ENCODE results near the gene TOP2B. TPM values are rescaled to one million over a fixed set of nuclear protein-coding genes. Genes with fewer than 3 reads are reported as not detected.
A peak's percentile ranks its signal among the peaks of the same experiment; 100 is the strongest.

The TOP2B gene
- total RNA-seq, 1 experiment from 2014 or later, result 181 TPM

GRCh38 chr3:25673738-25674298 lies 9.1 kb upstream of the TOP2B start:
- no CpG with 5 or more reads among the region's 8 CpGs for WGBS (ENCODE audit: extremely low coverage, insufficient read length, low lambda C conversion rate)
- Histone ChIP-seq H3K9me3 (ENCODE audit: control insufficient read depth, low read depth, low read length) (no peaks in the 10 kb centered on the region), H3K79me2 (ENCODE audit: insufficient read depth, low read length) (no peaks in the 10 kb centered on the region), H4K8ac (replicated peaks; ENCODE audit: insufficient read length, low read depth, low read length) (no peak overlapping the region), H2BK120ac (ENCODE audit: low read depth, low read length, poor library complexity, severe bottlenecking) (no peak overlapping the region), H3K4ac (ENCODE audit: low read depth, low read length) (no peak overlapping the region), H3K14ac (ENCODE audit: insufficient read depth, low read length) (no peak overlapping the region; the same call in 1 of the 2 replicates), H3K27me3 (ENCODE audit: insufficient read depth, low read length) (no peaks in the 10 kb centered on the region), H3K79me1 (ENCODE audit: insufficient read depth, low read depth, low read length, poor library complexity, severe bottlenecking) (no peaks in the 10 kb centered on the region), H2AFZ (ENCODE audit: low read length) (no peak overlapping the region), H2BK12ac (ENCODE audit: insufficient read length, low read depth, low read length) (no peak overlapping the region), H3K27ac (ENCODE audit: insufficient read length, low read depth, low read length) (no peak overlapping the region), H3K18ac (ENCODE audit: insufficient read length, low read depth, low read length) (no peak overlapping the region), H4K20me1 (ENCODE audit: control insufficient read depth, insufficient read depth, insufficient read length) (no peaks in the 10 kb centered on the region), H4K5ac (ENCODE audit: insufficient read length, low read depth, low read length) (no peak overlapping the region), H3K23me2 (ENCODE audit: insufficient read length, low read depth, low read length, poor library complexity, severe bottlenecking) (no peaks in the 10 kb centered on the region), H3K23ac (ENCODE audit: insufficient read length, low read depth, low read length) (no peak overlapping the region), H3K4me2 (ENCODE audit: insufficient read depth, insufficient read length, low read length) (no peak overlapping the region), H3K4me1 (ENCODE audit: insufficient read depth, low read length) (no peaks in the 10 kb centered on the region), H2AK5ac (ENCODE audit: insufficient read length, low read length) (no peak overlapping the region), H4K91ac (ENCODE audit: insufficient read length, low read depth, low read length) (no peak overlapping the region), H3T11ph (ENCODE audit: low read length) (no peak overlapping the region), H3K56ac (ENCODE audit: insufficient read length, low read depth, low read length) (no peak overlapping the region), H3K9ac (ENCODE audit: extremely low read depth, insufficient read length, low read length) (no peak overlapping the region), H2BK15ac (ENCODE audit: low read depth, low read length) (no peak overlapping the region), H2BK20ac (ENCODE audit: low read depth, low read length, poor library complexity, severe bottlenecking) (no peak overlapping the region), H2BK5ac (ENCODE audit: insufficient read length, low read length) (no peak overlapping the region)
- H3K4me3 Mint-ChIP-seq, result no peak overlapping the region
- no peaks in the 10 kb centered on the region for H3K9me3 Mint-ChIP-seq
- DNase-seq, result no peak
- no peak for TF ChIP-seq CTCF (conservative IDR thresholded peaks at IDR 0.05)
- H3K36me3 Mint-ChIP-seq (ENCODE audit: insufficient read depth in 1 of 3, low read depth in 3 of 3), result no peaks in the 10 kb centered on the region
- no peaks in the 10 kb centered on the region for H3K4me1 Mint-ChIP-seq
- H3K27me3 Mint-ChIP-seq (ENCODE audit: low read depth), result no peaks in the 10 kb centered on the region
- peak overlapping the region in 1 of 3 experiments; percentile 67; a peak in 1 of 7 replicates for H3K27ac Mint-ChIP-seq
